ENCODE measurements around the gene SLC1A3.

SLC1A3 gene

GRCh38 chr5:36600917-36601527 lies 5.4 kb upstream of the SLC1A3 start:
- DNase-seq: no peak

GRCh38 chr5:36602704-36603321 lies 3.6 kb upstream of the SLC1A3 start:
- DNase-seq: no peak

DNA sequence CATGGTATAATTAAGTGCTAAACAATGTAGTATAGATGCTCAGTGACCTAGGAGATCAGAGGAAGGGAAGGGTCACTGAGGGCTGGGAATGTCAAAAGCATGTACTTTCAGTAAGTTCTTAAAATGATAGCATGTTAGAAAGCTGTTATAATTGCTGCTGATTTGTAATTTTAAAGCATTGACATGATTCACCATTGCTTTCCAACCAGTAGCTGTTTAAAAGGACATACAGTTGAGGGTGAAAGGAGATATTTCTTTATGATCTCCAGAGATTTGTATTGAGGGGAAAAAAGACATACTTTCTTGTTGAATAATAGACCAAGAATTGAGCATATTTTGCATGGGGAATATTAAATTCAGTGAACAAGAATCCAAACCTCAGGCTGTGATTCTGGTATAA lies 1.2 kb upstream of the SLC1A3 start:
- no peak for DNase-seq

DNA sequence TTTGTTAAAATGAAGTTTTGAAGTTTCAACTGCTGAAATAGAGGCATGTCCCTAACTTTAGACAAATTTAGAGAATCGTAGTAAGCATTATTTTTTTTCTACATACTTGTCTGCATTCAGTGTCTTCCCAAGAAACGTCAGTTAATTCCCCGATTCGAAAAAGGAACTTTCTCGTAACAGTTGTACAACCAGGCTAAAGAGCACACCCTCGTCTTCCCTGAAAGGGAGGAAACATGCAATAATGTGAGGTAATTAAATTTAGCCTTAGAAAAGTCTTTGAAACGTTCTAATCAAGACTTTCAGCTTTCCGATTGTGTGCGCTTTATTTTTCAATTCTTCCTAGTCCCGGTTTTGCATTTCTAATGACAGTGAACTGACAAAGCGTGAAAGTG lies 374 bp upstream of the SLC1A3 start:
- no peak for DNase-seq

GRCh38 chr5:36607114-36607571 lies 737 bp downstream of the SLC1A3 start:
- DNase-seq: peak; percentile 49

DNA sequence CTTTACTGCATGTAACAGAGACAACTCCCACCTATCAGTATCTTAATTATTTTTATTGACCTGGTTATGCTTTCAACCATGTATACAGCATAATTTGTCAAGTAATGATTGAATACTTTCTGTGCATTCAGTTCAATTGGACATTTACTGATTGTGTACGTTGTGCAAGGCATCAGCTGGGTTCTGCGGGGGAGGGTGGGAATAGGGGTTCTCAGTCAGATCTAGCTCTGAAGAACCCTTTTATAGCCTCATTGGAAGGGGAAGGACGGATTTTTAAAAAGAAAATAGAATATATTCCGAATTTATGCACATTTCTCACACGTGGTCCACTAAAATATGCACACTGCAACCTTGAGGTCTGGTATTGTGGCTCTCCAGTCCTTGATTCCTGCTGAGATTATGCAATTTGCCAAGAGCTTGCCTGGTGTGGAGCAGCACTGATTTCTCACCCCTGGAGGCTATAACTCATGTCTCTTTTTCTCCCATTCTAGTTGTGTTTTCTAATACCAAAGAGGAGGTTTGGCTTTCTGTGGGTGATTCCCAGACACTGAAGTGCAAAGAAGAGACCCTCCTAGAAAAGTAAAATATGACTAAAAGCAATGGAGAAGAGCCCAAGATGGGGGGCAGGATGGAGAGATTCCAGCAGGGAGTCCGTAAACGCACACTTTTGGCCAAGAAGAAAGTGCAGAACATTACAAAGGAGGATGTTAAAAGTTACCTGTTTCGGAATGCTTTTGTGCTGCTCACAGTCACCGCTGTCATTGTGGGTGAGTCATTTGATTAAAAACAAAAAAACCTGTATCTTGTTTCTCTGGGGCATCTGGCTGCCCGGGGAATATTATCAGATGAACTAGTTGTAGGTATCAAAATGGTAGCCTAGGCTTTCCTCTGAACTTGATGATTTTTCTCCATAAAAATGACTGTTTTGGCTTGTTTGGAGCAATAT lies 1.7 kb downstream of the SLC1A3 start:
- DNase-seq: peak; percentile 45

DNA sequence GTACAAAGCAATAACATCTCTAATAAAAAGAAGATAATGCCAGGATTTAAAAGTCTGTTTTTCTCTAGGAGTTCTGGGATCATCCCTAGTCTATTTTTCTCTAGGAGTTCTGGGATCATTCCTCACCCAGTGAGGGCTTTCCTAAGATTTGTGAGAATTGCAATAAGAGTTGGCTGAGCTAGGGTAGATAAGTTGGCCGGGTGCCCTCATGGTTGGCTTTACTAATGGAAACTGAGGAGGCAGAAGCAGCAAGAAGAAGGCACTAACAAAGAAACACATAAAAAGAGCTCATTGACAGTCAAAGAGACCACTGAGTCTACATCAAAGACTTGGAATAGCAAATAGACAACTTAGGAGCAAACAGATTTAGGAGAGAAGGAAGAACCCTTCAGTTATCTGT lies 4.2 kb downstream of the SLC1A3 start:
- no peak for DNase-seq

- no peak for DNase-seq
Observed at GRCh38 chr5:36611520-36612274, 5.3 kb downstream of the SLC1A3 start.

DNA sequence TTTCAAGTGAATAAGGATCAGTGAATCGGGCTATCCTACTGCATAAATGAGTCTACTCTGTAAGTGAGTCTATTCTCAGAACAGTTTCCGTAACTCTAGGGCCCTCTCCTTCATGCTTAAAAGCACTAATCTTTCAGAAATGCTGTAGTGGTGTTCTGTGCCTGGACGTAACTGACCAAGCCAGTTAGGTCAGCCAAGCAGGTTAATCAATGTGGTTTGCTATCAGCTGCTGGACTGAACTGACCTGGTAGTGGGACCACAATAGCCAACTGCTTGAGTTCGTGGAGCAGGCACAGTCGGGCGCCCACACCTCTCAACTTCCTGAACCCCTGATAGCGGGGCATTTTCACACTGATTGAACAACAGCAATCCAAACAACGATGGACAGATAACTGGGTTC lies 6.8 kb downstream of the SLC1A3 start:
- no peak for DNase-seq

DNA sequence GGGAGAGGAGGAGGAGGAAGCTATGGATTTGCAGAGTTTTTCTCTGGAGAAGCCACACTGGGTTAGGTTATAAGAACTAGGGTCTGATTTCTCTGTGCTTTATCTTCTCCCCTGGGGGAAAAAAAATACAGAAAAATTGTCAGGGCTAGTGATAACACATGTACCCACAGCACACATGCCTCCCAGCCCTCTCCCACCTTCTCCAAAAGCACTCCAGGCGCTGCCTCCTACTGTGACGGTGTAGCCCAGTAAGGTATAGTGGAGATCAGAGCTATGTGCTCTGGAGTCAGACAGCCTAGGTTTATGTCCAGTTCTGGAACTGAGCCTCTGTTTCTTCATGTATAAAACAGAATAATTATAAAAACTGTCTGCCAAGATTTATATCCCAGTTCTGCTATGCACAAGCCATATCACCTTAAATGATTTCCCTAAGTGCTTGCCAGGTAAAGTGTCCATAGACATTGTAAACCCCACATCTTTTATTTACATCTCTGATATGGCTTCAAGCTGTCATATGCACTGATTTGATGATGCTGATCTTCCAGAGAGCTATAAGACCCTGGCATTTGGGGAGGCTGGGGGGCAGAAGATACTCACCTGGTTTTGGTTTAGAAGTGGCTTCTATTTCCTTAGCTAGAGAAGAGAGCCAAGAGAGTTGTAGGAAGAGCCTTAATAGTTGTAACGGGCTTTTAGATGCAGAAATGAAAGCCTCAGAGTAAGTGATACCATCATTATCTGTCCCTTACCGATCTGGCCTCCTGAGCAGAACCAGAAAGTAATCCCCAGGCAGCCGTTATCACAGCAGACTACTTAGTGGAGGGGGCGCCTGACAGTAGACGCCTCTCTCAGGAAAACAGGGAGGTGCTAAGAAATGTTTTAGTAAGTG lies 7.6 kb downstream of the SLC1A3 start:
- no peak for DNase-seq

DNA sequence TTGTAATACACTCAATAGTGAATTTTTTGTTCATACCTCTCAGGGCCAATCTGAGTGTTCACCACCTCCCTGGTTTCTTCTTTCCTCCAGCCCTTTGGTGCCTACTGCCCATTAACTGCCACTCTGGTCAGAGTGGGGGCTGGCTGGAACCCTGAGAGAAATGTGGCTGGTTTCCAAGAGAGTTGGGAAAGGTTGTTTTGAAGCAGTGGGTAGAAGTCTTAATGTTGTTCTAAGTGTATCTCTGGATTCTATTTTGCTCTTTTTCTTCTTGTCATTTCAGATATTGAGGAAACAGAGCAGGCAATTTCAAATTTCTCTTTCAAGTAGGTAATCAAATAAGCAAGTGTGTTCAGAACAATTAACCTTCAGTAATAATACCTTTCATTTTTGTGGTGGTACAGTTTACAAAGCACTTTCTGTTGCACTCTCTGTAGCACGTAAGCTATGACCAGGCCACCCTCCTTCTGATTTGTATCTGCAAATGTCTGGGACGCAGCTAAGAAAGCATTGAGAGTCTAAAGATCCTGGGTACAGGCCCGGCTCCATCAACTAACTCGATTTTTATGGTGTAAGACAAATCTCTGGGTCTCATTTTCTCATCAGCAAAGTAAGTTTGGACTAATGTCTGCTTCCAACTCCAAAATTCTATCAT lies 8.4 kb downstream of the SLC1A3 start:
- no peak for DNase-seq

- DNase-seq: no peak
Observed at GRCh38 chr5:36619012-36619635, 12.7 kb downstream of the SLC1A3 start.

GRCh38 chr5:36621985-36622384 lies 15.6 kb downstream of the SLC1A3 start:
- no peak for DNase-seq

- no peak for DNase-seq
Observed at GRCh38 chr5:36623832-36624231, 17.4 kb downstream of the SLC1A3 start.

- no peak for DNase-seq
Observed at GRCh38 chr5:36624277-36624676, 17.9 kb downstream of the SLC1A3 start.

DNA sequence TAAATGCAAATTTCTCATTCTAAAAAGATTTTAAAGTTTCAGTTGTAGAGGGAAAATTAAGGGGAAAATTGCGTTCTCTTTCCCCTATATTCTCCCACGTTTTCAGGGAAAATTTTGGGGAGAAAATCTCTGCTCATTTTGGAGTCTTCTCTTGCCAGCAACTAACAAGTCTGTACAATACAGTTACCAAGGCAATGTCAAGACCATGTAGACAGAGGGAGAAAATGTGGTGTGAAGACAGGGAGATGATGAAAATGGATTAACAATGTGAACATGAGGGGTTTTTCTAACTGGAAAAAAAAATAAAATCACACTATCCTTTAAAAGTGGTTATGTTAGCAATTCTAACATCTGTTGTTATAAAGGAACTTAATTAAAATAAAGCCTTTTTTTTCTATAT lies 22.3 kb downstream of the SLC1A3 start:
- DNase-seq: no peak

GRCh38 chr5:36629729-36630128 lies 23.3 kb downstream of the SLC1A3 start:
- DNase-seq: no peak

DNA sequence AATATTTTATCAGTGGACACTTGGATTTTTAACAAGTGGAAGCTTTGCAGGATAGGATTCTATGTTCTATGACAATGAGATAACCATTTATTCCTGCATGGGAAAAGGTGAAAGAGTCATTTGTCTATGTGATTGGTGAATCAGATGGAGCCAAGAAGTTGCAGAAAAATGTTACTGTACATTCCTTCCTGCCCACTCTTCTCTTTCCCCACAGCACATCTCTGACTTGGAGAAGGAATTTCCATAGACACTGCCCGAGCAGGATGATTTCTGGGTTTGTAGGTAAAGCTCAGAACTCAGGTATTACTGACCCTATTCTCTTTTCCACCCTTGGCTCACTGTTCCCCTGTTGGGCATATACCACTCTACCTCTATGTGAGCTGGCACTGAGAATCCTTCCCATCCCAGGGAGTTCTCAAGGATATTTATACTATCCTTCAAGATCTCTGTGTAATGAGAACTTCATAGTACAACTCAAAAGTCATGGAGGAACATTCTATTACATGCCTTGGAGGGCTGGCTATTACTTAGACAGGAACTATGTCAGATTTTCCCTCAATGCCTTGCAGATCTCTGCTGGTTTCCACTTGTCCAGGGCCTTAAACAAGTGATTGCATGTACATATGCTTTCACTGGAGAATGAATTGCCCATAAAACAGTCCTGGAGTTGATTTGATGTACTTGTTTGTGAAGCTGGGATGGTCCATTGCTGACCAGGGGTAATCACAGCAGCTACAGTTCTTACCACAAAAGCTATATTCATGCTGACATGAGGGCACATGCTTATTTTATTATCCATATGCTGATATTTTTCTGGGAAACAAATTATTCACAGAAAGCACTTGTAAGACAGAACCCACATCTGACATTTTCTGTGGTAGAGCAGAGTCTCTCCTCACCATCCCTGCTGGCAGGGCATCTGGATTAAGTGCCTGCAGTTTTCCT lies 24.1 kb downstream of the SLC1A3 start:
- DNase-seq: peak; percentile 18

DNA sequence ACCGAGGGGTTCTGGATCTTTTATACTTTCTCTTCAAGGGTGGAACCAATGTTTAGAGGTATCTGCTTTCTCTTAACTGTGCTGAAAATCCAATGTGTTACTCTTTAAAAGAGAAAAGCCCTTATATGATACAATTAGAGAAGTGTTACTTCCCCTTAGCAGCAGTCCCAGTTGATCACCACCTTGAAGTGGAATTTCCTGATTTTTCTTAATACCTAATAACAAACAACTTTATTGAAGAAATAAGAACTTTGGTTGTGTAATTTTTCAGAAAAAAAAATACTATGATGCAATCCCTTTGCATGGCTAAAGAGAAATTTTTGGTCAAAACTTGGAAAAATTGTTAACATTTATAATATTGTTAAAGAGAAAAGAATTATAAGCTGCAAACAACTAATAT lies 24.7 kb downstream of the SLC1A3 start:
- no peak for DNase-seq
